ENCODE measurements around the gene PDSS2. TPM values are rescaled to one million over a fixed set of nuclear protein-coding genes. Genes with fewer than 3 reads are reported as not detected.
A peak's percentile ranks its signal among the peaks of the same experiment; 100 is the strongest.

Gene PDSS2
- total RNA-seq, 1 donor from 2014 or later, result 6.5 TPM

DNA sequence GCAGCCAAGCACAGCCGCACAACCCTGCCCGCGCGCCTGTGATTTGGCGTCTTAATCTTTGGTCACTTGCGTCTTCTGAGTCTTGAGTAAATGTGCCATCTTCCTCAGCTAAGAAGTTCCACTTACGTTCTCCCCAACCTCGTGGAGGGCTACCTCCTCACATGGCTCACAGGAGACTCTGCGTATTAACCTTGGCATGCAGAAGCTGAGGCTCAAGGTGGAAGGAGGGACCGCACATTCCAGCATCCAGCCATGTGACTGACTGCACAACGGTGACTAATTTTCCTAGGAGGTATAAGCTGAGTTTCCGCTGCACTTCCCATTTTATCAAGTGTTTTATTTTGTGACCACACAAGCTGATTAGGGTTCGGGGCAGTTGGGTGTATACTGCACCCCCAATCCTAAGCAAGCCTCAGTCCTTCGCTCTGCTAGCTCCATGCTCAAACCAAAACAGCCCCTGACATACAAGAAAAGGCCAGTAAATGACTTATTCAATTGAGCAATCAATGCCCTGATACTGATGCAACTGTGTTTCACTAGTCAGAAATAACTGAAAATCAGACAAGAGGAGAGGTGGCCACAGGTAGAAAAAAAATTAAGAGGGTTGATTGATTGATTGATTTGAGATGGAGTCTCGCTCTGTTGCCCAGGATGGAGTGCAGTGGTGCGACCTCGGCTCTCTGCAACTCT lies 351.0 kb downstream of the PDSS2 start:
- peaks cover 4% of the 10 kb centered on the region for H3K9me3 Mint-ChIP-seq (ENCODE audit: unreplicated experiment)

DNA sequence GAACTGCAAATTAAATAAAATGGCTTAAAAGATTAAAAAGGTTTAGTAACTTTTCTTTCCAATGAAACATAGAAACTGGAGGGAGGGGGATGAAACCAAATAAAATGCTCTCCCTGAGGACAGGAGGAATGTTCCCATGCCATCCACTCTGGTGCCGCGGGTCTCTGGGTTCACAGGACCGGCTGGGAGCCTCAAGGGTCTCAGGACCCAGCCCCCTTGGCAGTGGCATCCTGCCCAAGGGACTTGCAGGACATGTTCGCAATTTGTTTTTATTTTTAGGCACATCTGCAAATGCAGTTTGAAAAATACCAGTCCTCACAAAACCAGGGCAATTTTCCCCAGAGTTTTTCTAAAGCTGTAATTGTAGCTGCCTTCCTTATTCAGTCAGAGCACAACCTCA lies 351.6 kb downstream of the PDSS2 start:
- Mint-ChIP-seq H3K4me3 (ENCODE audit: unreplicated experiment) (no peak overlapping the region), H3K27me3 (ENCODE audit: unreplicated experiment) (peaks cover 3% of the 10 kb centered on the region), H3K9me3 (ENCODE audit: unreplicated experiment) (peaks cover 2% of the 10 kb centered on the region), H3K27ac (ENCODE audit: unreplicated experiment) (no peak overlapping the region), H3K36me3 (ENCODE audit: unreplicated experiment) (no peaks in the 10 kb centered on the region), H3K4me1 (ENCODE audit: low read depth, unreplicated experiment) (peaks cover 16% of the 10 kb centered on the region)
- TF ChIP-seq CTCF (IDR thresholded peaks at IDR 0.05; ENCODE audit: partially characterized antibody, unreplicated experiment), result no peak
- DNase-seq, result no peak

More for the DNA sequence above, 351.0 kb downstream of the PDSS2 start:
- H3K4me3 Mint-ChIP-seq (ENCODE audit: unreplicated experiment), result no peak overlapping the region
- DNase-seq, result no peak
- H3K27me3 Mint-ChIP-seq (ENCODE audit: unreplicated experiment), result peaks cover 7% of the 10 kb centered on the region
- no peak for TF ChIP-seq CTCF (IDR thresholded peaks at IDR 0.05; ENCODE audit: partially characterized antibody, unreplicated experiment)
- H3K4me1 Mint-ChIP-seq (ENCODE audit: low read depth, unreplicated experiment), result peaks cover 14% of the 10 kb centered on the region
- H3K27ac Mint-ChIP-seq (ENCODE audit: unreplicated experiment), result no peak overlapping the region
- H3K36me3 Mint-ChIP-seq (ENCODE audit: unreplicated experiment), result no peaks in the 10 kb centered on the region

GRCh38 chr6:107106165-107106564 lies 353.2 kb downstream of the PDSS2 start:
- TF ChIP-seq CTCF (IDR thresholded peaks at IDR 0.05; ENCODE audit: partially characterized antibody, unreplicated experiment), result no peak
- Mint-ChIP-seq H3K9me3 (ENCODE audit: unreplicated experiment) (peaks cover 7% of the 10 kb centered on the region), H3K36me3 (ENCODE audit: unreplicated experiment) (no peaks in the 10 kb centered on the region), H3K4me3 (ENCODE audit: unreplicated experiment) (no peak overlapping the region), H3K27me3 (ENCODE audit: unreplicated experiment) (peaks cover 2% of the 10 kb centered on the region), H3K27ac (ENCODE audit: unreplicated experiment) (peak overlapping the region; percentile 72), H3K4me1 (ENCODE audit: low read depth, unreplicated experiment) (peaks cover 33% of the 10 kb centered on the region)
- no peak for DNase-seq

- Mint-ChIP-seq H3K4me1 (ENCODE audit: low read depth, unreplicated experiment) (peaks cover 33% of the 10 kb centered on the region), H3K27ac (ENCODE audit: unreplicated experiment) (peak overlapping the region; percentile 72)
These were observed 353.8 kb downstream of the PDSS2 start for GRCh38 chr6:107105511-107106116.

More at GRCh38 chr6:107105511-107106116, 353.8 kb downstream of the PDSS2 start:
- no peak for TF ChIP-seq CTCF (IDR thresholded peaks at IDR 0.05; ENCODE audit: partially characterized antibody, unreplicated experiment)
- Mint-ChIP-seq H3K4me3 (ENCODE audit: unreplicated experiment) (no peak overlapping the region), H3K27me3 (ENCODE audit: unreplicated experiment) (peaks cover 2% of the 10 kb centered on the region), H3K9me3 (ENCODE audit: unreplicated experiment) (peaks cover 7% of the 10 kb centered on the region), H3K36me3 (ENCODE audit: unreplicated experiment) (no peaks in the 10 kb centered on the region)
- no peak for DNase-seq

All from glutamatergic neuron (in vitro differentiated cells).